Endothelial cell of umbilical vein (primary cell): ENCODE data around the gene SON. TPM values are rescaled to one million over a fixed set of nuclear protein-coding genes. Genes with fewer than 3 reads are reported as not detected.

Source experiments
- BruUV-seq: library from RNA; stranded (reverse); fragments of 400-500 nt; replicated peaks from 2 replicates; lab custom pipeline; 2021; lab: Mats Ljungman, UMichigan
- CTCF ChIA-PET: fragments of 300-600, 350-600 bp; sonication (Branson Sonifier 250); formaldehyde crosslinking; loops from one replicate; lab custom pipeline; 2021; ENCODE audit warnings: antibody characterized with exemption, inconsistent platforms; lab: Charles Lee
- POLR2A ChIA-PET: fragments of 300-600, 350-600 bp; sonication (Branson Sonifier 250); formaldehyde crosslinking; loops from one replicate; lab custom pipeline; 2021; ENCODE audit warnings: antibody characterized with exemption, inconsistent platforms; lab: Charles Lee
- DNase-seq: peaks from one replicate; pipeline ENCODE4 v3.0.0-alpha.2; 2011; ENCODE audit warnings: low read depth, low spot score
- FAIRE-seq: peaks from 2 replicates; lab custom pipeline; 2011; peaks lifted over from hg19 to GRCh38; lab: Jason Lieb, UNC
- H2AFZ ChIP-seq: 2 replicates; pipeline ENCODE4 v1.6.0; 2012; ENCODE audit warnings: low read depth, low read length, control low read depth, inconsistent platforms
- H3K27ac ChIP-seq: 2 replicates; pipeline ENCODE4 v1.5.1; 2011; ENCODE audit warnings: low read depth, mild to moderate bottlenecking, control low read depth, low read length, moderate library complexity; ENCODE audit not compliant: insufficient read depth
- H3K27me3 ChIP-seq, 2 experiments: 2 replicates each; pipeline versions ENCODE4 v1.6.0 to v1.6.1; 2011; ENCODE audit warnings: low read length in 2 of 2, mixed read lengths in 1 of 2; ENCODE audit not compliant: control insufficient read depth in 2 of 2, insufficient read depth in 2 of 2
- H3K36me3 ChIP-seq, 2 experiments: 2 replicates in 1 of 2; 3 replicates in 1 of 2; pipeline ENCODE4 v1.5.1; 2011; ENCODE audit warnings: low read length in 2 of 2, mild to moderate bottlenecking in 1 of 2, moderate library complexity in 1 of 2; ENCODE audit not compliant: control insufficient read depth in 2 of 2, insufficient read depth in 2 of 2; ENCODE audit errors: extremely low read depth in 1 of 2
- H3K4me1 ChIP-seq: 3 replicates; pipeline ENCODE4 v1.5.1; 2011; ENCODE audit warnings: mild to moderate bottlenecking, low read length; ENCODE audit not compliant: control insufficient read depth, insufficient read depth; ENCODE audit errors: extremely low read depth
- H3K4me2 ChIP-seq: 2 replicates; pipeline ENCODE4 v1.6.1; 2011; ENCODE audit warnings: low read length, control low read depth, mixed read lengths; ENCODE audit not compliant: insufficient read depth
- H3K4me3 ChIP-seq, 3 experiments: fragments of 200-600 bp in 1 of 3; sonication (generic), shearing (Covaris generic) in 1 of 3; replicated peaks in 1 of 3; 2 replicates each; pipeline ENCODE4 v1.5.1; 2011 to 2016; ENCODE audit warnings: control low read depth in 3 of 3, low read length in 3 of 3, mild to moderate bottlenecking in 2 of 3, inconsistent platforms in 1 of 3, low read depth in 1 of 3, moderate library complexity in 1 of 3; ENCODE audit not compliant: insufficient read depth in 1 of 3
- H3K79me2 ChIP-seq: 2 replicates; pipeline ENCODE4 v1.6.0; 2012; ENCODE audit warnings: low read length, inconsistent platforms; ENCODE audit not compliant: control insufficient read depth, insufficient read depth
- H3K9ac ChIP-seq: replicated peaks from 2 replicates; pipeline ENCODE3; 2011; ENCODE audit warnings: low read length, control low read depth; ENCODE audit not compliant: insufficient read depth; ENCODE audit errors: extremely low read depth
- H3K9me1 ChIP-seq: replicated peaks from 3 replicates; pipeline ENCODE4 v1.6.0; 2011; ENCODE audit warnings: mild to moderate bottlenecking, low read length; ENCODE audit not compliant: control insufficient read depth, insufficient read depth; ENCODE audit errors: extremely low read depth
- H3K9me3 ChIP-seq: replicated peaks from 2 replicates; pipeline ENCODE4 v1.5.1; 2012; ENCODE audit warnings: low read length, inconsistent platforms; ENCODE audit not compliant: control insufficient read depth, insufficient read depth
- H4K20me1 ChIP-seq: replicated peaks from 2 replicates; pipeline ENCODE3; 2011; ENCODE audit warnings: mild to moderate bottlenecking, low read length; ENCODE audit not compliant: control insufficient read depth, insufficient read depth; ENCODE audit errors: extremely low read depth
- EZH2 ChIP-seq: IDR thresholded peaks from 2 replicates; pipeline ENCODE4 v1.6.1; 2012; ENCODE audit warnings: borderline replicate concordance, low read depth, mild to moderate bottlenecking, moderate library complexity, low read length, inconsistent platforms; ENCODE audit not compliant: severe bottlenecking
- FOS ChIP-seq: IDR thresholded peaks from 2 replicates; pipeline ENCODE4 v1.6.1; 2011; ENCODE audit warnings: mild to moderate bottlenecking, low read length, moderate library complexity, borderline replicate concordance; ENCODE audit not compliant: insufficient read depth
- GATA2 ChIP-seq: IDR thresholded peaks from 2 replicates; pipeline ENCODE4 v1.7.0; 2011; ENCODE audit warnings: low read depth, mild to moderate bottlenecking, moderate library complexity, mixed read lengths, low read length; ENCODE audit not compliant: insufficient read length, insufficient read depth
- JUN ChIP-seq: IDR thresholded peaks from 2 replicates; pipeline ENCODE4 v1.6.1; 2011; ENCODE audit warnings: borderline replicate concordance, low read depth; ENCODE audit not compliant: insufficient read length, insufficient read depth
- MYC ChIP-seq: IDR thresholded peaks from one replicate; pipeline ENCODE4 v1.6.1; 2011; ENCODE audit warnings: mild to moderate bottlenecking, low read depth, low read length
- POLR2A ChIP-seq: IDR thresholded peaks from 2 replicates; pipeline ENCODE4 v1.6.1; 2012; ENCODE audit warnings: low read depth, mild to moderate bottlenecking, control low read depth, low read length
- POLR2AphosphoS5 ChIP-seq: IDR thresholded peaks from 2 replicates; pipeline ENCODE4 v1.6.1; 2012; ENCODE audit warnings: low read depth, mild to moderate bottlenecking, control low read depth, low read length, moderate library complexity; ENCODE audit not compliant: insufficient read depth
- dilution Hi-C: fragments of 300-500 bp; cut with MboI; formaldehyde crosslinking; loops from one replicate; pipeline ENCODE4 v1.15.0; 2019; ENCODE audit warnings: low sequenced_read_pairs; ENCODE audit not compliant: extremely low pct_ligation_motif_present
- intact Hi-C: fragments of 100-400 bp; cut with micrococcal nuclease; formaldehyde crosslinking; loops from one replicate; pipeline ENCODE4 v1.10.0; 2022
- polyA plus RNA-seq, 4 experiments: library from polyadenylated mRNA; depleted of rRNA in 3 of 4; stranded (reverse) in 3 of 4; unstranded in 1 of 4; fragments of >200 nt; gene quantifications; 2 replicates each; pipeline versions ENCODE4 v1.2.1 to v1.2.3, GENCODE V29; 2011 to 2012; ENCODE audit warnings: missing spikeins in 1 of 4
- total RNA-seq: library from RNA; stranded (reverse); gene quantifications from 2 replicates; pipeline ENCODE4 v1.2.3, GENCODE V29; 2021
- TF ChIP-seq, protein P1 (sequence below): IDR thresholded peaks from 2 replicates; pipeline ENCODE4 v1.6.1; 2011; ENCODE audit not compliant: insufficient read depth, insufficient read length
- TF ChIP-seq, protein P2 (sequence below), 2 donors: IDR thresholded peaks; 1 replicate in 1 of 2; 2 replicates in 1 of 2; pipeline ENCODE4 v1.5.1; 2011; ENCODE audit warnings: low read length in 2 of 2, mild to moderate bottlenecking in 2 of 2, moderate library complexity in 2 of 2, control low read depth in 1 of 2, inconsistent platforms in 1 of 2, low read depth in 1 of 2; ENCODE audit not compliant: insufficient read depth in 1 of 2; ENCODE audit errors: extremely low read depth in 1 of 2

SON gene
- total and polyA plus RNA-seq, 2 donors (not counting 3 experiments of a cell fraction or from before 2014, with no cell fraction given), result 107 to 304 TPM

DNA sequence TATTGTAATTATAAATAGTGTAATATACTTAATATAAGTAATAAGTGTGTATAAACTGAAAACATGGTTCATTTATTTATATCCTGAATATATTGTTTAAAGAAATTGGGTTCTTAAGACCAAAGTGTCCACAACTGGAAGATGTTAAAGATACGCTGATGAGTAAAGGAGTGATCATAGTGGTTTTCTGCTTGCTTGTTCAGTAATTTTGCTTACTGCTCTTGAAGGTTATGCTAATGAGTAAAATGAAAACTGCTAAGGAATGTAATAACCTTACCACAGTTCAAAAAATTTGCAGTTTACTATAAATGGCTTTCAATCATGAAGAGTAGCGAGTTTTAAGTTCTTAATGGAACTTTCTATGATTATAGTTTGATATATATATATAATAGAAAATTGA, 23.7 kb downstream of the SON start:
- FAIRE-seq (no peak), DNase-seq (no peak)
- no peak overlapping the region for H3K9ac ChIP-seq
- ChIA-PET POLR2A (no interaction called here), CTCF (interaction anchor here (1.2 to 3.8 kb wide), 2 partner anchors 8 to 39 kb away, joined by 4 to 19 read pairs; no protein-coding TSS in a partner anchor)
- H3K79me2 ChIP-seq, result peaks cover 41% of the 10 kb centered on the region
- no peaks in the 10 kb centered on the region for H3K27me3 ChIP-seq
- H2AFZ ChIP-seq, result no peak overlapping the region
- H3K4me2 ChIP-seq, result no peak overlapping the region
- H3K4me3 ChIP-seq, result no peak overlapping the region
- BruUV-seq, result no TSS peak
- no peak overlapping the region for H3K27ac ChIP-seq
- dilution Hi-C loops (no loop called here), intact Hi-C loops (no loop called here)
- no peak for TF ChIP-seq POLR2AphosphoS5
- TF ChIP-seq GATA2, result no peak
- TF ChIP-seq FOS, result no peak
- no peak for TF ChIP-seq JUN
- TF ChIP-seq MYC, result no peak
- TF ChIP-seq, protein P1, sequence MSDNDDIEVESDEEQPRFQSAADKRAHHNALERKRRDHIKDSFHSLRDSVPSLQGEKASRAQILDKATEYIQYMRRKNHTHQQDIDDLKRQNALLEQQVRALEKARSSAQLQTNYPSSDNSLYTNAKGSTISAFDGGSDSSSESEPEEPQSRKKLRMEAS, result no peak
- TF ChIP-seq, protein P2, sequence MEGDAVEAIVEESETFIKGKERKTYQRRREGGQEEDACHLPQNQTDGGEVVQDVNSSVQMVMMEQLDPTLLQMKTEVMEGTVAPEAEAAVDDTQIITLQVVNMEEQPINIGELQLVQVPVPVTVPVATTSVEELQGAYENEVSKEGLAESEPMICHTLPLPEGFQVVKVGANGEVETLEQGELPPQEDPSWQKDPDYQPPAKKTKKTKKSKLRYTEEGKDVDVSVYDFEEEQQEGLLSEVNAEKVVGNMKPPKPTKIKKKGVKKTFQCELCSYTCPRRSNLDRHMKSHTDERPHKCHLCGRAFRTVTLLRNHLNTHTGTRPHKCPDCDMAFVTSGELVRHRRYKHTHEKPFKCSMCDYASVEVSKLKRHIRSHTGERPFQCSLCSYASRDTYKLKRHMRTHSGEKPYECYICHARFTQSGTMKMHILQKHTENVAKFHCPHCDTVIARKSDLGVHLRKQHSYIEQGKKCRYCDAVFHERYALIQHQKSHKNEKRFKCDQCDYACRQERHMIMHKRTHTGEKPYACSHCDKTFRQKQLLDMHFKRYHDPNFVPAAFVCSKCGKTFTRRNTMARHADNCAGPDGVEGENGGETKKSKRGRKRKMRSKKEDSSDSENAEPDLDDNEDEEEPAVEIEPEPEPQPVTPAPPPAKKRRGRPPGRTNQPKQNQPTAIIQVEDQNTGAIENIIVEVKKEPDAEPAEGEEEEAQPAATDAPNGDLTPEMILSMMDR (IDR thresholded peaks at IDR 0.05; ENCODE audit: extremely low read depth in 1 of 2, insufficient read depth in 1 of 2, low read depth in 1 of 2, low read length in 2 of 2), result no peak
- no peak for TF ChIP-seq EZH2
- no peak for TF ChIP-seq POLR2A
- H4K20me1 ChIP-seq, result no peaks in the 10 kb centered on the region
- peaks cover 13 to 21% of the 10 kb centered on the region in 2 experiments for H3K36me3 ChIP-seq
- no peaks in the 10 kb centered on the region for H3K9me1 ChIP-seq
- H3K9me3 ChIP-seq, result no peaks in the 10 kb centered on the region
- no peaks in the 10 kb centered on the region for H3K4me1 ChIP-seq
